ENCODE measurements around the gene PACRG.

- TF ChIP-seq REST (IDR thresholded peaks at IDR 0.05; ENCODE audit: insufficient read depth in 1 of 2, low read depth in 2 of 2, low read length in 2 of 2) (no peak), POLR2AphosphoS5 (IDR thresholded peaks at IDR 0.05; ENCODE audit: low read depth, low read length) (no peak), TAF1 (IDR thresholded peaks at IDR 0.05; ENCODE audit: borderline replicate concordance, insufficient read depth, low read length) (no peak), SIN3A (IDR thresholded peaks at IDR 0.05; ENCODE audit: borderline replicate concordance, insufficient read depth, low read length) (no peak), FOXP2 (optimal IDR thresholded peaks at IDR 0.05; ENCODE audit: borderline replicate concordance, extremely low read depth, extremely low read length, insufficient read depth) (no peak)
Observed at GRCh38 chr6:162866656-162867055, 138.9 kb downstream of the PACRG start.
